Common myeloid progenitor, CD34-positive (primary cell): ENCODE measurements around the gene PYY.
"Not testable (repeated sequence)": the region's sequence is repeated elsewhere in the genome, so short reads cannot be mapped to it uniquely, and the experiment has no call there.

Source experiments
- CTCF ChIA-PET: fragments of 350-600 bp; sonication (Branson Sonifier 250); formaldehyde crosslinking; loops from one replicate; lab custom pipeline; 2021; ENCODE audit warnings: antibody characterized with exemption; lab: Charles Lee
- POLR2A ChIA-PET: fragments of 350-600 bp; sonication (Branson Sonifier 250); formaldehyde crosslinking; loops from one replicate; lab custom pipeline; 2021; ENCODE audit warnings: antibody characterized with exemption; lab: Charles Lee
- DNase-seq, 3 donors: peaks; one replicate each; pipeline versions ENCODE4 v3.0.0 to v3.0.0-alpha.2; 2013
- H3K27ac ChIP-seq, 2 experiments: 1 replicate in 1 of 2; 2 replicates in 1 of 2; pipeline ENCODE4 v1.7.0; 2013; ENCODE audit warnings: inconsistent platforms in 2 of 2, low read length in 2 of 2, mild to moderate bottlenecking in 2 of 2, low read depth in 1 of 2, moderate library complexity in 1 of 2; ENCODE audit not compliant: severe bottlenecking in 2 of 2, insufficient read depth in 1 of 2, poor library complexity in 1 of 2
- H3K27me3 ChIP-seq, 5 experiments: replicated peaks in 2 of 5; 1 replicate in 3 of 5; 2 replicates in 2 of 5; pipeline versions ENCODE4 v1.6.1 to v1.7.0; 2013; ENCODE audit warnings: low read length in 4 of 5, mild to moderate bottlenecking in 2 of 5, moderate library complexity in 2 of 5, inconsistent platforms in 1 of 5; ENCODE audit not compliant: insufficient read depth in 5 of 5, control insufficient read depth in 4 of 5
- H3K36me3 ChIP-seq, 4 experiments: 1 replicate in 2 of 4; 2 replicates in 2 of 4; pipeline versions ENCODE4 v1.6.1 to v1.7.0; 2013; ENCODE audit warnings: low read length in 3 of 4, control low read depth in 1 of 4, mild to moderate bottlenecking in 1 of 4; ENCODE audit not compliant: control insufficient read depth in 4 of 4, insufficient read depth in 4 of 4
- H3K4me1 ChIP-seq, 4 experiments: 1 replicate in 3 of 4; 2 replicates in 1 of 4; pipeline versions ENCODE4 v1.6.1 to v1.7.1; 2013; ENCODE audit warnings: low read length in 3 of 4, mild to moderate bottlenecking in 3 of 4, control low read depth in 1 of 4, inconsistent platforms in 1 of 4, moderate library complexity in 1 of 4; ENCODE audit not compliant: control insufficient read depth in 4 of 4, insufficient read depth in 4 of 4; ENCODE audit errors: control extremely low read depth in 1 of 4
- H3K4me3 ChIP-seq, 7 experiments: 1 replicate in 4 of 7; 2 replicates in 3 of 7; pipeline versions ENCODE4 v1.5.1 to v1.7.0; 2013; ENCODE audit warnings: mild to moderate bottlenecking in 7 of 7, low read length in 6 of 7, moderate library complexity in 6 of 7, inconsistent platforms in 2 of 7, low read depth in 2 of 7, control low read depth in 1 of 7; ENCODE audit not compliant: insufficient read depth in 4 of 7, control insufficient read depth in 1 of 7; ENCODE audit errors: extremely low read depth in 1 of 7
- H3K9me3 ChIP-seq, 5 experiments: 1 replicate in 4 of 5; 2 replicates in 1 of 5; pipeline versions ENCODE4 v1.6.1 to v1.7.1; 2013; ENCODE audit warnings: low read length in 4 of 5, mild to moderate bottlenecking in 2 of 5, inconsistent platforms in 1 of 5, low read depth in 1 of 5, moderate library complexity in 1 of 5; ENCODE audit not compliant: control insufficient read depth in 4 of 5, insufficient read depth in 2 of 5; ENCODE audit errors: control extremely low read depth in 1 of 5
- WGBS: methylation state at CpG from one replicate; pipeline ENCODE4 v1.1.5; 2013; ENCODE audit not compliant: insufficient coverage; 5-methylcytosine and 5-hydroxymethylcytosine counted together

PYY gene

DNA sequence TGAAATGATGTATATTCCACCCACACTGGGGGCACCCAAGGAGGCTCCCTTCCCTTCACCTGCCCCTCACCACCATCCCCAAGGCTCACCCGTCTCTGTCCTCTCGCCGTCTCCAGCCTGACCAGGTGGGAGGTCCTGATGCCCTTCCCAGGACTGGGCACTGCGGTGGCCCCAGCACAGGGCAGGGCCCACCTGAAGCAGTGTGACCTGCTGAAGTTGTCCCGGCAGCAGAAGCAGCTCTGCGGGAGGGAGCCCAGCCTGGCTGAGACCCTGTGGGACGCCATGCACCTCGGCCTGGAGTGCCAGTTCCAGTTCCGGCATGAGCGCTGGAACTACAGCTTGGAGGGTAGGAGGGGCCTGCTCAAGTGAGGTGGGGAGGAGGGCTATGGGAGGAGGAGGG is 21.4 kb downstream of the PYY start:
- no peaks in the 10 kb centered on the region for H3K9me3 ChIP-seq
- peaks cover 0 to 6% (median 0%) of the 10 kb centered on the region in 5 experiments for H3K27me3 ChIP-seq
- H3K4me3 ChIP-seq = no peak overlapping the region
- WGBS = 98% methylated on average over 6 of the region's 10 CpGs
- ChIA-PET POLR2A (no interaction called here), CTCF (interaction anchor here (1.8 kb wide), 1 partner anchor 61 kb away, joined by 4 read pairs; no protein-coding TSS in a partner anchor)
- peaks cover 0 to 10% (median 8%) of the 10 kb centered on the region in 4 experiments for H3K4me1 ChIP-seq
- H3K27ac ChIP-seq = no peak overlapping the region
- no peaks in the 10 kb centered on the region for H3K36me3 ChIP-seq
- DNase-seq = no peak

DNA sequence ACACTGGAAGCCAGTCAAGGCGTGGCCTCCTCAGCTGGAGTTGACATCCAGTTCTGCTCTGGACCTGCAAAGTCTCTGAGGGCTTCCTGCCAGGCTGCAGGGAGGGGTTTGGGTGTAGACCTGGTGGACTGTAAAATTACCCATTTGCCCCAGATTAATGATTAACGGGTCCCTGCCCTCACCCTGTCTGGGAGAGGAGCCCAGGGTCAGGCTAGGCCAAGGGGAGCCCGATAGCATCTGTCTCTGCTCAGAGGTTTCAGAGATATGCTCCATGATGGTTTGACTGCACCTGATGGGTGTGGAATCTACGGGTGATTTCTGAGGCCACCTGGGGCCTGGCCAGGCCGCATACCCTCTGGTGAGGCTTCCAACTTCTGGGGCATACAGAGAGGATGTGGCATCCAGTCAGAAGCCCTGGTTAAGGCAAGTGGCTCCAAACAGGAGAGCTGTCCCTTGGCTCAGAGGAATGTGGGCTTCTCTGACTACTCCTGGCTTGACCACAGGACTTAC is 22.6 kb downstream of the PYY start:
- Histone ChIP-seq H3K4me1 (peaks cover 0 to 18% (median 15%) of the 10 kb centered on the region in 4 experiments), H3K27ac (no peak overlapping the region), H3K9me3 (no peaks in the 10 kb centered on the region), H3K36me3 (no peaks in the 10 kb centered on the region), H3K27me3 (peaks cover 0 to 9% (median 4%) of the 10 kb centered on the region in 5 experiments), H3K4me3 (no peak overlapping the region)
- CTCF ChIA-PET = interaction anchor here (1.4 kb wide), 1 partner anchor 13 kb away, joined by 5 read pairs; no protein-coding TSS in a partner anchor
- POLR2A ChIA-PET = no interaction called here
- DNase-seq = no peak
- WGBS = 99% methylated on average over 5 of the region's 5 CpGs

DNA sequence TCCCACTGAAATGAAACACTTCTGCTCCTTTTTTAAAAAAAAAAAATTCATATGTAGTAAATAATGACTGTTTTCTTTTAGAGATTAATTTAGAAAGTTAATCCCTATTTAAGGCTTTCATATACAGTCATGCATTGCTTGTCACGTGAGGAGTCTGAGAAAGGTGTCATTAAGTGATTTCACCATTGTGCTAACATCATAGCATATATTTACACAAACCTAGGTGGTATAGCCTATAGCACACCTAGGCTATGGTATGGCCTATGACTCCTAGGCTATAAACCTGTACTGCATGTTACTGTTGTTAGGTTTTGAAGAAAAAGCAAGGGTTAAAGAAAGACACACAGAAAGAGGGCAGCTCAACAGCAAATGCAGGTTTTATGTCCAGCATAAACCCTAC is 25.1 kb downstream of the PYY start:
- POLR2A ChIA-PET = interaction anchor here (0.6 kb wide), 1 partner anchor 172 kb away, joined by 6 read pairs; no protein-coding TSS in a partner anchor
- no peaks in the 10 kb centered on the region for H3K36me3 ChIP-seq
- no peak overlapping the region for H3K27ac ChIP-seq
- peaks cover 0 to 18% (median 15%) of the 10 kb centered on the region in 4 experiments for H3K4me1 ChIP-seq
- CTCF ChIA-PET = interaction anchor here (0.8 to 1.2 kb wide), 5 partner anchors 12 to 66 kb away, joined by 3 to 4 read pairs (median 3); no protein-coding TSS in a partner anchor
- no peak for DNase-seq
- peaks cover 0 to 17% (median 12%) of the 10 kb centered on the region in 5 experiments for H3K27me3 ChIP-seq
- H3K4me3 ChIP-seq = no peak overlapping the region
- no peaks in the 10 kb centered on the region for H3K9me3 ChIP-seq
- no CpG with 5 or more reads among the region's 1 CpG for WGBS

DNA sequence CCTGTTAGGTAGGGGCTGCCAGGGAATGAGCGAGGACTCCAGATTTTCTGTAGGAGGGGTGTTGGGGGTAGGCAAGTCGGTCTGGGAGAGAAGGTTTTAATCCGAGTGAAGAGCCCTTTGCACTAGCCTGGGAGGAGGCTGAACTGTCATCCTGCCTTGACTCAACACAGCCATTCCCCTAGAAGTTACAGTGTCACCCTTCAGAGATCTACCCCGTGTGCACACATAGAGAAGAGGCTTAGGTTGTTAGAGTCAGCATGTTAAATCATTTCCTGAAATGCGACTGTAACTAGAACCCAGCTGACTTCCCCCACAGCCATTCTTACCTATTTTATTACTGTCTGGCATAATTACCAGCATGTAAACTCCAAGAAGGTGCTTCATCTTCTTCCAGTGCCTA is 25.8 kb downstream of the PYY start:
- H3K36me3 ChIP-seq, H3K9me3 ChIP-seq, H3K27ac ChIP-seq, POLR2A ChIA-PET: not testable (repeated sequence)
- Histone ChIP-seq H3K4me3 (peak overlapping the region in 5 of 7 experiments; percentile 6 to 72 (median 59)), H3K27me3 (peaks cover 0 to 17% (median 15%) of the 10 kb centered on the region in 5 experiments), H3K4me1 (peaks cover 0 to 18% (median 15%) of the 10 kb centered on the region in 4 experiments)
- DNase-seq = peak in 2 of 3 donors; percentile 35 to 51
- WGBS = no CpG with 5 or more reads among the region's 5 CpGs
- CTCF ChIA-PET = interaction anchor here (0.8 to 1.0 kb wide), 3 partner anchors 13 to 50 kb away, joined by 3 to 4 read pairs (median 3); no protein-coding TSS in a partner anchor

DNA sequence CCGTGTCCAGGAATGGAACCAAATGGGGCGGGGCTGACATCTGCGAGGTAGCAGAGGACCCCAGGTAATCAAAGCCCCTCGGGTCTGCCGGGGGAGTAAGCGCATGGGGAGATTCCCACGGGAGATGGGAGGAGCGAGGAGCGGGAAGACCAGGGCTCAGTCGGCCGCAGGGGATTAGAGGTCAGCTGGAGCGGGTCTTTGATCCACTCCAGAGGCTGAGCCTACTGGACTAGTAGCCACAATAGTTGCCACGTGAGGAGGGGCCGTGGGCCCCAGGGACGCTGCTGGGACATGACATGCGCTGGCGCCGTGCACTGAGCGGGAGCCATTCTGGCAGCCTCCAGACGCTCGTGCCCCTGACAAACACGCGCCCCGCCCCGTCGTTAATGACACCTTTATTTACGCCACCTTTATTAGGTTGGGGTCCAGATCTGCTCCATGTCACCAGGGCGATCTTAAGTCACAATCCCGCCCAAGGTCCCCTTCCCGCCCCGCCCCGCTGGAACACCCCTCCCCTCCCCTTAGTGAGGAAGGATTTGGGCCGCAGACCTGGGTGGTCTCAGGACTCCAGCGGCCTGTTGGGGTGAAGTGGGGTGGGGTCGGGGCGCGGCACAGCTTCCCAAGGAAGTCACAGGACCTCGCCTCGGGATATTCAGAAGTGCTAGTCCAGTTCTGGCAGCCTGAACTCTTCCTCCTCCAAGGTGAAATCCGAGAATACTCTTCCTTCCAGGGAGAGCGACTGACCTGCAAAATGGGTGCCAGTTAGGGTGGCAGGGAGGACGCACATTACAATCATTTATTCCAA is 26.5 kb downstream of the PYY start:
- H3K36me3 ChIP-seq = no peaks in the 10 kb centered on the region
- H3K27me3 ChIP-seq = peaks cover 0 to 17% (median 15%) of the 10 kb centered on the region in 5 experiments
- POLR2A ChIA-PET = no interaction called here
- 3% methylated on average over 27 of the region's 42 CpGs for WGBS
- H3K4me3 ChIP-seq = peak overlapping the region; percentile 8 to 72 (median 30)
- H3K27ac ChIP-seq = no peak overlapping the region
- peaks cover 0 to 18% (median 15%) of the 10 kb centered on the region in 4 experiments for H3K4me1 ChIP-seq
- DNase-seq = peak in 2 of 3 donors; percentile 26 to 42
- H3K9me3 ChIP-seq = no peaks in the 10 kb centered on the region
- CTCF ChIA-PET = interaction anchor here (1.3 kb wide), 1 partner anchor 49 kb away, joined by 3 read pairs; no protein-coding TSS in a partner anchor

DNA sequence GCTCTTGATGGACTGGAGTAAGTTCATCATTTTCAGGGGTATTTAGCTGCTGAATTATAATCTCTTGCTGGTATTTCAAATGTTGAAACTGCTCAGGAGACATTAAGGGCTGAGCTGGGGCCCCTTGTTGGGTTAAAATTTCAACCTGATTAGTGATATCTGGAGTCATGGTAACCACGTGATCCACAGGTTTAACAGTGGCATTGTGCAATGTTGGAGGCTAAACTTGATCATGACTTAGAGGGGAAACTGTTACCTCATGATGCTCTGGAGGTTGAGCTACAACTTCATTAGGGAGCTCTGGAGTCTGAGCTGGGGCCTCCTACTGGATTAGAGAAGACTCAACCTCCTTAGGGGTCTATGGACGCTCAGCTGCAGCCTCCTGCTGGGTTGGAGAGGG is 29.2 kb downstream of the PYY start:
- H3K9me3 ChIP-seq = no peaks in the 10 kb centered on the region
- ChIA-PET POLR2A (interaction anchor here (1.3 kb wide), 1 partner anchor 12 kb away, joined by 4 read pairs; no protein-coding TSS in a partner anchor), CTCF (interaction anchor here (1.1 to 2.8 kb wide), 7 partner anchors 10 to 71 kb away, joined by 3 to 17 read pairs (median 9); no protein-coding TSS in a partner anchor)
- peaks cover 0 to 17% (median 15%) of the 10 kb centered on the region in 5 experiments for H3K27me3 ChIP-seq
- no peak overlapping the region for H3K4me3 ChIP-seq
- WGBS = 100% methylated on average over 1 of the region's 2 CpGs
- DNase-seq = no peak
- H3K4me1 ChIP-seq = peaks cover 0 to 18% (median 15%) of the 10 kb centered on the region in 4 experiments
- H3K36me3 ChIP-seq = no peaks in the 10 kb centered on the region
- H3K27ac ChIP-seq = no peak overlapping the region
